HepG2 (cell line): ENCODE results near the gene TMEM198. TPM values are rescaled to one million over a fixed set of nuclear protein-coding genes. Genes with fewer than 3 reads are reported as not detected.

Source experiments
- CBX5 ChIP-seq: sonication (generic); formaldehyde crosslinking; IDR thresholded peaks from 2 replicates; pipeline ENCODE4 v1.4.0; 2020; ENCODE audit warnings: missing genetic modification reagents, borderline replicate concordance
- EP300 ChIP-seq, 3 experiments: sonication (generic) in 1 of 3; formaldehyde crosslinking in 1 of 3; IDR thresholded peaks; 2 replicates each; pipeline versions ENCODE4 v1.5.1 to v1.6.1; 2011 to 2020; ENCODE audit warnings: low read depth in 2 of 3, low read length in 2 of 3, borderline replicate concordance in 1 of 3, improper control_type of control experiment in 1 of 3, mild to moderate bottlenecking in 1 of 3, missing genetic modification reagents in 1 of 3, moderate library complexity in 1 of 3
- HDAC2 ChIP-seq: sonication (generic); formaldehyde crosslinking; IDR thresholded peaks from 2 replicates; pipeline ENCODE4 v1.4.0; 2020; ENCODE audit warnings: missing genetic modification reagents
- MLX ChIP-seq: IDR thresholded peaks from 2 replicates; pipeline ENCODE4 v1.6.1; 2016
- MTA3 ChIP-seq: sonication (generic); formaldehyde crosslinking; IDR thresholded peaks from 2 replicates; pipeline ENCODE4 v1.4.0; 2020; ENCODE audit warnings: missing genetic modification reagents
- MXD4 ChIP-seq: IDR thresholded peaks from 2 replicates; pipeline ENCODE4 v1.6.1; 2016; ENCODE audit warnings: mild to moderate bottlenecking, missing biosample characterization, missing genetic modification reagents
- NKX3-1 ChIP-seq: sonication (generic); formaldehyde crosslinking; IDR thresholded peaks from 2 replicates; pipeline ENCODE4 v1.5.0; 2020; ENCODE audit warnings: missing genetic modification reagents
- POGZ ChIP-seq: sonication (generic); formaldehyde crosslinking; IDR thresholded peaks from 2 replicates; pipeline ENCODE4 v1.4.0; 2020; ENCODE audit warnings: mild to moderate bottlenecking, missing genetic modification reagents
- RFX1 ChIP-seq: fragments of 450-650 bp; IDR thresholded peaks from 2 replicates; pipeline ENCODE4 v1.6.1; 2017
- SNAPC2 ChIP-seq: sonication (generic); formaldehyde crosslinking; IDR thresholded peaks from 2 replicates; pipeline ENCODE4 v1.8.1; 2022; ENCODE audit warnings: mild to moderate bottlenecking, missing genetic modification reagents
- SP4 ChIP-seq: sonication (generic); formaldehyde crosslinking; IDR thresholded peaks from 2 replicates; pipeline ENCODE4 v1.8.1; 2023; ENCODE audit warnings: mild to moderate bottlenecking, missing genetic modification reagents
- ZBTB25 ChIP-seq: IDR thresholded peaks from 2 replicates; pipeline ENCODE4 v1.6.1; 2018; ENCODE audit warnings: missing genetic modification reagents
- ZBTB33 ChIP-seq: sonication (generic); formaldehyde crosslinking; IDR thresholded peaks from 2 replicates; pipeline ENCODE4 v1.4.0; 2020; ENCODE audit warnings: missing genetic modification reagents
- ZNF251 ChIP-seq: sonication (generic); formaldehyde crosslinking; IDR thresholded peaks from 2 replicates; pipeline ENCODE4 v1.9.0; 2021; ENCODE audit warnings: mild to moderate bottlenecking, missing genetic modification reagents
- ZNF672 ChIP-seq: sonication (generic); formaldehyde crosslinking; IDR thresholded peaks from 2 replicates; pipeline ENCODE4 v1.8.1; 2022; ENCODE audit warnings: missing genetic modification reagents
- ZNF782 ChIP-seq: sonication (generic); formaldehyde crosslinking; IDR thresholded peaks from 2 replicates; pipeline ENCODE4 v1.4.0; 2020; ENCODE audit warnings: missing genetic modification reagents, mild to moderate bottlenecking, borderline replicate concordance
- ZZZ3 ChIP-seq: sonication (generic); formaldehyde crosslinking; IDR thresholded peaks from 2 replicates; pipeline ENCODE4 v1.4.0; 2020; ENCODE audit warnings: missing genetic modification reagents, mild to moderate bottlenecking, borderline replicate concordance
- polyA plus RNA-seq, 8 experiments: library from polyadenylated mRNA; depleted of rRNA in 3 of 8; stranded (reverse) in 7 of 8; unstranded in 1 of 8; fragments of >200 nt; fragmentation: Illumina TruSeq in 4 of 8; extraction: Trizol in 4 of 8; gene quantifications; 2 replicates each; pipeline versions ENCODE4 v1.2.1 to v1.2.3, GENCODE V29; 2011 to 2016; ENCODE audit warnings: low read depth in 4 of 8, missing spikeins in 1 of 8, mixed read lengths in 1 of 8; ENCODE audit not compliant: insufficient read depth in 1 of 8
- total RNA-seq, 5 experiments: library from RNA; depleted of rRNA; stranded (reverse); fragments of >200 nt; fragmentation: Illumina TruSeq; extraction: Trizol; gene quantifications; 2 replicates each; pipeline ENCODE4 v1.2.3, GENCODE V29; 2016; ENCODE audit warnings: low read depth in 1 of 5
- TF ChIP-seq, protein P1 (sequence below): sonication (generic); formaldehyde crosslinking; conservative IDR thresholded peaks from 2 replicates; pipeline ENCODE4 v1.4.0; 2020; ENCODE audit warnings: missing genetic modification reagents
- TF ChIP-seq, protein P2 (sequence below): sonication (generic); formaldehyde crosslinking; IDR thresholded peaks from 2 replicates; pipeline ENCODE4 v1.4.0; 2020; ENCODE audit warnings: missing genetic modification reagents

The TMEM198 gene
- total and polyA plus RNA-seq, 2 of the 13 experiments (the other 11 are each of a cell fraction or from before 2014, with no cell fraction given) = 17.3 to 23.5 TPM

GRCh38 chr2:219597552-219598307, 53.9 kb downstream of the TMEM198 start, which contains the start of gene STK11IP (continued):
- TF ChIP-seq CBX5 = peak; percentile 21; the same call in 1 of the 2 replicates
- no peak for TF ChIP-seq MTA3
- TF ChIP-seq MLX (CRISPR knock-in tag) = peak; percentile 49; the same call in 1 of the 2 replicates
- TF ChIP-seq POGZ (CRISPR knock-in tag) = peak; percentile 48
- TF ChIP-seq ZNF782 (CRISPR knock-in tag) = 0 out of 2 replicates have a peak, but pooled peaks have one; percentile 81
- peak; percentile 16 to 61; a peak in 2 of 4 replicates for TF ChIP-seq EP300 (IDR thresholded peaks at IDR 0.05; ENCODE audit: low read depth in 2 of 2, low read length in 2 of 2)
- peak; percentile 54; the same call in 1 of the 2 replicates for TF ChIP-seq EP300 (CRISPR knock-in tag; IDR thresholded peaks at IDR 0.05; ENCODE audit: borderline replicate concordance)
- peak; percentile 7; the same call in 1 of the 2 replicates for TF ChIP-seq ZBTB33 (CRISPR knock-in tag)
- no peak for TF ChIP-seq ZNF672 (CRISPR knock-in tag)
- TF ChIP-seq NKX3-1 (CRISPR knock-in tag) = no peak
- peak; percentile 100 for TF ChIP-seq RFX1
- TF ChIP-seq SP4 (CRISPR knock-in tag) = peak; percentile 95
- TF ChIP-seq ZNF251 (CRISPR knock-in tag) = no peak
- TF ChIP-seq HDAC2 (CRISPR knock-in tag) = peak; percentile 76
- TF ChIP-seq, protein P1, sequence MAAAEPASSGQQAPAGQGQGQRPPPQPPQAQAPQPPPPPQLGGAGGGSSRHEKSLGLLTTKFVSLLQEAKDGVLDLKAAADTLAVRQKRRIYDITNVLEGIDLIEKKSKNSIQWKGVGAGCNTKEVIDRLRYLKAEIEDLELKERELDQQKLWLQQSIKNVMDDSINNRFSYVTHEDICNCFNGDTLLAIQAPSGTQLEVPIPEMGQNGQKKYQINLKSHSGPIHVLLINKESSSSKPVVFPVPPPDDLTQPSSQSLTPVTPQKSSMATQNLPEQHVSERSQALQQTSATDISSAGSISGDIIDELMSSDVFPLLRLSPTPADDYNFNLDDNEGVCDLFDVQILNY (CRISPR knock-in tag) = no peak
- TF ChIP-seq, protein P2, sequence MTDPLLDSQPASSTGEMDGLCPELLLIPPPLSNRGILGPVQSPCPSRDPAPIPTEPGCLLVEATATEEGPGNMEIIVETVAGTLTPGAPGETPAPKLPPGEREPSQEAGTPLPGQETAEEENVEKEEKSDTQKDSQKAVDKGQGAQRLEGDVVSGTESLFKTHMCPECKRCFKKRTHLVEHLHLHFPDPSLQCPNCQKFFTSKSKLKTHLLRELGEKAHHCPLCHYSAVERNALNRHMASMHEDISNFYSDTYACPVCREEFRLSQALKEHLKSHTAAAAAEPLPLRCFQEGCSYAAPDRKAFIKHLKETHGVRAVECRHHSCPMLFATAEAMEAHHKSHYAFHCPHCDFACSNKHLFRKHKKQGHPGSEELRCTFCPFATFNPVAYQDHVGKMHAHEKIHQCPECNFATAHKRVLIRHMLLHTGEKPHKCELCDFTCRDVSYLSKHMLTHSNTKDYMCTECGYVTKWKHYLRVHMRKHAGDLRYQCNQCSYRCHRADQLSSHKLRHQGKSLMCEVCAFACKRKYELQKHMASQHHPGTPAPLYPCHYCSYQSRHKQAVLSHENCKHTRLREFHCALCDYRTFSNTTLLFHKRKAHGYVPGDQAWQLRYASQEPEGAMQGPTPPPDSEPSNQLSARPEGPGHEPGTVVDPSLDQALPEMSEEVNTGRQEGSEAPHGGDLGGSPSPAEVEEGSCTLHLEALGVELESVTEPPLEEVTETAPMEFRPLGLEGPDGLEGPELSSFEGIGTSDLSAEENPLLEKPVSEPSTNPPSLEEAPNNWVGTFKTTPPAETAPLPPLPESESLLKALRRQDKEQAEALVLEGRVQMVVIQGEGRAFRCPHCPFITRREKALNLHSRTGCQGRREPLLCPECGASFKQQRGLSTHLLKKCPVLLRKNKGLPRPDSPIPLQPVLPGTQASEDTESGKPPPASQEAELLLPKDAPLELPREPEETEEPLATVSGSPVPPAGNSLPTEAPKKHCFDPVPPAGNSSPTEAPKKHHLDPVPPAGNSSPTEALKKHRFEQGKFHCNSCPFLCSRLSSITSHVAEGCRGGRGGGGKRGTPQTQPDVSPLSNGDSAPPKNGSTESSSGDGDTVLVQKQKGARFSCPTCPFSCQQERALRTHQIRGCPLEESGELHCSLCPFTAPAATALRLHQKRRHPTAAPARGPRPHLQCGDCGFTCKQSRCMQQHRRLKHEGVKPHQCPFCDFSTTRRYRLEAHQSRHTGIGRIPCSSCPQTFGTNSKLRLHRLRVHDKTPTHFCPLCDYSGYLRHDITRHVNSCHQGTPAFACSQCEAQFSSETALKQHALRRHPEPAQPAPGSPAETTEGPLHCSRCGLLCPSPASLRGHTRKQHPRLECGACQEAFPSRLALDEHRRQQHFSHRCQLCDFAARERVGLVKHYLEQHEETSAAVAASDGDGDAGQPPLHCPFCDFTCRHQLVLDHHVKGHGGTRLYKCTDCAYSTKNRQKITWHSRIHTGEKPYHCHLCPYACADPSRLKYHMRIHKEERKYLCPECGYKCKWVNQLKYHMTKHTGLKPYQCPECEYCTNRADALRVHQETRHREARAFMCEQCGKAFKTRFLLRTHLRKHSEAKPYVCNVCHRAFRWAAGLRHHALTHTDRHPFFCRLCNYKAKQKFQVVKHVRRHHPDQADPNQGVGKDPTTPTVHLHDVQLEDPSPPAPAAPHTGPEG (CRISPR knock-in tag) = no peak
- peak; percentile 86 for TF ChIP-seq ZBTB25 (CRISPR knock-in tag)
- TF ChIP-seq ZZZ3 (CRISPR knock-in tag) = 0 out of 2 replicates have a peak, but pooled peaks have one; percentile 32
- TF ChIP-seq SNAPC2 = no peak; the same call in 1 of the 2 replicates
- TF ChIP-seq MXD4 (CRISPR knock-in tag) = peak; percentile 60
